Testis (tissue), 2 donors: Measurements from ENCODE around the gene FKBP7.

Source experiments
- CTCF ChIP-seq, 3 experiments: fragments of 450-650 bp in 2 of 3; fragments of 200-600 bp in 1 of 3; sonication (generic) in 1 of 3; IDR thresholded peaks; one replicate each; pipeline ENCODE4 v1.5.1; 2016 to 2019; ENCODE audit warnings: antibody characterized with exemption in 3 of 3, mild to moderate bottlenecking in 2 of 3, moderate library complexity in 1 of 3
- POLR2A ChIP-seq: fragments of 450-650 bp; IDR thresholded peaks from one replicate; pipeline ENCODE4 v1.6.1; 2017; ENCODE audit warnings: antibody characterized with exemption, mild to moderate bottlenecking, moderate library complexity

GRCh38 chr2:178428396-178428806 lies 50.0 kb downstream of the FKBP7 start:
- no peak for TF ChIP-seq POLR2A
- TF ChIP-seq CTCF (IDR thresholded peaks at IDR 0.05): no peak
